HAP-1 (cell line): ENCODE data around the gene TPK1.
A peak's percentile ranks its signal among the peaks of the same experiment; 100 is the strongest.
"Not testable (repeated sequence)": the region's sequence is repeated elsewhere in the genome, so short reads cannot be mapped to it uniquely, and the experiment has no call there.

Experiments
- DNase-seq, 2 experiments: peaks; one replicate each; pipeline ENCODE4 v3.0.0-alpha.2; 2016 to 2020; ENCODE audit warnings: low spot score in 2 of 2
- H3K27me3 ChIP-seq: fragments of 250-450 bp; sonication (Bioruptor Pico); 2 replicates; pipeline ENCODE4 v1.5.1; 2020; ENCODE audit warnings: low read depth, mild to moderate bottlenecking, moderate library complexity
- H3K36me3 ChIP-seq: fragments of 250-450 bp; sonication (Bioruptor Pico); replicated peaks from 2 replicates; pipeline ENCODE4 v1.5.1; 2020; ENCODE audit warnings: mild to moderate bottlenecking
- H3K4me1 ChIP-seq: fragments of 250-450 bp; sonication (Bioruptor Pico); 2 replicates; pipeline ENCODE4 v1.5.1; 2020; ENCODE audit warnings: mild to moderate bottlenecking
- H3K4me3 ChIP-seq: fragments of 250-450 bp; sonication (Bioruptor Pico); 2 replicates; pipeline ENCODE4 v1.5.1; 2020; ENCODE audit warnings: mild to moderate bottlenecking, moderate library complexity
- H3K9me3 ChIP-seq: fragments of 250-450 bp; sonication (Bioruptor Pico); 2 replicates; pipeline ENCODE4 v1.5.1; 2020; ENCODE audit warnings: mild to moderate bottlenecking, moderate library complexity
- in situ Hi-C: fragments of 300-500 bp; cut with MboI; formaldehyde crosslinking; loops from 3 replicates; pipeline ENCODE4 v1.14.3; 2020; ENCODE audit warnings: low sequenced_read_pairs, inconsistent platforms, mixed read lengths

The TPK1 gene

DNA sequence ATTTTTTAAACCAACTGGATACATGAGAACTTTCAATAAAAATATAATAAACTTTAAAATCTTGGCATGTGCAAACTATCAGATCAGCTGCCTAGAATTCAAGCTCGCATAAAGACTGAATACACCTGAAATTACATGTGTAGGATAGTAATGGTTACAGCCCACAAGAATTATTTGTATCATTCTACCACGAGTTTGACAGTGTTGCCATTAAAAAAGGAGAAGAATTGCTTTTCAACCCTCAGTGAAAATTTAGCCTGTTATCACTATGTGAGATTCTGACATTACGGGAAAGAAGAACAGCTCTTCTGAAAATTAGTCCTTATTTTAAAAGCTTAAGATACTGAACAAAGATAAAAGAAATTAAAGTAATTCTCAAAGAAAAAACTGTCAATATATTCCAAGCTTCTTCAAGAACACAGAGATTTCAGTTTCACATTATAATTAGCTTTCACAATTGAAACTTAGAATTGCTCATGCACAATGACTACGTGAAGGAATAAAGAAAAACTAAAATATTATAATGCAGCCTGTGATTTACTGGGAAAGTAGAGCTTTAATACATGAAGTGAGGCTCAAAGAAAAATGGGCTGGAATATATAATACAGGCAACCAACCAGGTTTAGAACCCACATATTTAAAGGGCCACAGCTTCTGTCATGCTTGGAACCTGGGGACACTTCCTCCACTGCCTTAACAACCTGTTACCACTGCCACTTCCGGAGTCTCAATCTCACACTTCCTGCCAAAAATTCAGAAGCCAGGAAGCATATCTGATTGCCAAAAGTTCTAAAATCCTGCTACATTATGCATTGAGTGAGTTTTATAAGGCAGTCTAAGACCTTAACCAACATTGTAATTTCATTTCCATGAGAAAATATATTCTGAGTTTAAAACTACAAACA is 23.2 kb downstream of the TPK1 start:
- Histone ChIP-seq H3K4me1 (no peaks in the 10 kb centered on the region), H3K9me3 (no peaks in the 10 kb centered on the region), H3K36me3 (no peaks in the 10 kb centered on the region), H3K4me3 (no peak overlapping the region), H3K27me3 (no peaks in the 10 kb centered on the region)
- no peak for DNase-seq
- in situ Hi-C loops: no loop called here

GRCh38 chr7:144805627-144806239 is 30.1 kb downstream of the TPK1 start:
- Histone ChIP-seq H3K9me3 (no peaks in the 10 kb centered on the region), H3K4me1 (no peaks in the 10 kb centered on the region), H3K36me3 (no peaks in the 10 kb centered on the region), H3K4me3 (no peak overlapping the region), H3K27me3 (no peaks in the 10 kb centered on the region)
- in situ Hi-C loops: no loop called here
- no peak for DNase-seq

GRCh38 chr7:144800678-144801436 is 35.0 kb downstream of the TPK1 start:
- DNase-seq, H3K4me1 ChIP-seq, H3K36me3 ChIP-seq, H3K4me3 ChIP-seq, H3K27me3 ChIP-seq, H3K9me3 ChIP-seq, in situ Hi-C loops: not testable (repeated sequence)

DNA sequence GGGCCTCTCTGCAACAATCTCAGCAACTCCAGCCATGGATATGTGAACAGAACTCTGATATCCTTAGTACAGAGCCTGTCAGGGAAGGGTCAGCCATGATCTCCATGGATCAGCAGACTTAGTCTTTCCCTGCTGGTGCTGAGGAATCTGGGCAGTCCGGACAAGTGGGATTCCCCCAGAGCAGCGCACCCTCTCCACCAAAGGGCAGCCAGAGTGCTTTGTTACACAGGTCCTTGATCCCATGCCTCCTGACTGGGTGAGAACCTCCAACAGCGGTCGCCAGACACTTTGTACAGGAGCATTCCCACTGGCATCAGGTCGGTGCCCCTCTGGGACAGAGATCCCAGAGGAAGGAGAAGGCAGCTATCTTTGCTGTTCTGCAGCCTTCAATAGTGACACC is 38.9 kb downstream of the TPK1 start:
- in situ Hi-C loops: no loop called here
- H3K4me1 ChIP-seq: no peaks in the 10 kb centered on the region
- no peaks in the 10 kb centered on the region for H3K36me3 ChIP-seq
- H3K4me3 ChIP-seq: no peak overlapping the region
- no peak for DNase-seq
- no peaks in the 10 kb centered on the region for H3K27me3 ChIP-seq
- no peaks in the 10 kb centered on the region for H3K9me3 ChIP-seq

DNA sequence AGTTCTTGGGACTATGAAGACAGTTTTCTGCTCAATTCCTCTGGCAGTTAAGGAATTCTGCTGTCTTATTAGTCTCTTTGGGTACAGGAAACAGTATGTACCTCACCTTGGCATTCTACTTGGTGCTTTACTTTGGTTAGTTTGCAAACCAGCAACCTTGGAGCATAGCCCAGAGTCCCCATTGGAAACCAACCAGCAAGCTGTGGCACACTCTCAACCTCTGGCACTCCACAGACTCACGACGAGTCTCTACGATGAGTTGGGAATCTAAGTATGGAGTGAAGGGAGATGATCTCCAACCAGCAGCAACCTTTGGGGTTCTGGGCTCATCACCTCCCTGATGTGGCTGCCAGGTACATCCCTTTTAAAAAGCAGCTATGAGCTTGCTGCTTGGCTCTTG is 43.8 kb downstream of the TPK1 start:
- in situ Hi-C loops: no loop called here

GRCh38 chr7:144791488-144791887 is 44.4 kb downstream of the TPK1 start:
- no peaks in the 10 kb centered on the region for H3K9me3 ChIP-seq
- in situ Hi-C loops: no loop called here
- DNase-seq: no peak
- H3K4me3 ChIP-seq: no peak overlapping the region
- H3K4me1 ChIP-seq: peaks cover 1% of the 10 kb centered on the region
- H3K36me3 ChIP-seq: no peaks in the 10 kb centered on the region
- H3K27me3 ChIP-seq: no peaks in the 10 kb centered on the region

More for the DNA sequence above, 43.8 kb downstream of the TPK1 start:
- no peaks in the 10 kb centered on the region for H3K4me1 ChIP-seq
- DNase-seq: no peak
- no peaks in the 10 kb centered on the region for H3K36me3 ChIP-seq
- H3K9me3 ChIP-seq: no peaks in the 10 kb centered on the region
- no peaks in the 10 kb centered on the region for H3K27me3 ChIP-seq
- H3K4me3 ChIP-seq: no peak overlapping the region

DNA sequence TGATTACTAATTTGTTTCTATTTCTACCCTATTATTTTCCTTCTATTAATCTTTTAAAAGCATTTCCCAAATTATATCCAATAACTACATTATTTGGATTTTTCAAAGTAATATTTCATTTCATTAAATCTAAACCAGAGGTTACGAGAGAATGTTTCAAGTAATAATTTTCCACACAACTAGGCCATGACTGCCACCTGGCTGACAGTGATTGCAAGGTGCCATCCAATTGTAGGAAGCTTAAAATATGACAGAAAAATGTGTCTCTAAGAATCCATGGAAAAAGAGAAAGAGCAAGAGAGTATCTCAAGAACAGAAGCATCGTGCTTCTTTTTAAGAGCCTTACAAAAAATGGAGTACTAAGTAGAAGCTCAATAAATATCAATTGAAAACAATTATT is 48.7 kb downstream of the TPK1 start:
- in situ Hi-C loops: no loop called here
- Histone ChIP-seq H3K4me1 (peaks cover 24% of the 10 kb centered on the region), H3K27me3 (no peaks in the 10 kb centered on the region), H3K36me3 (no peaks in the 10 kb centered on the region), H3K9me3 (no peaks in the 10 kb centered on the region), H3K4me3 (no peak overlapping the region)
- no peak for DNase-seq

DNA sequence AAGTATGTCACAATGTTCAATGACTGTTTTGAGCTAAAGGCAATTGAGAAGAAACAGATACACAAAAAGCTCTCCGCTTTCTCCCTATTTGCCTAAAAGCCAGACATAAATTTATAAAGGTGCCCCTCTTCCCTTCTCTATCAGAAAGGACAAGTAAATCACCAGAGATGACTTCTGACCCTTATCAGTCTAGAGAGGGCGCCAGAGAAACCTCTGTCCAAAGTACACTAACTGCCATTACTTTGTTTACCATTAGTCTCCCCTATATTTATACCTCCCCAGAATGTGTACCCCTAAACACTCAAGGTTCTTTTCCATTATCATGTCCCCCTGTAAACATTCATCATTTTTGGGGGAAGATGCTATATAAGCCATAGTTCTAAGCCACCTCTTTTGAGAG is 49.3 kb downstream of the TPK1 start:
- no peaks in the 10 kb centered on the region for H3K36me3 ChIP-seq
- no peak for DNase-seq
- in situ Hi-C loops: no loop called here
- H3K4me1 ChIP-seq: peaks cover 24% of the 10 kb centered on the region
- no peaks in the 10 kb centered on the region for H3K27me3 ChIP-seq
- H3K9me3 ChIP-seq: no peaks in the 10 kb centered on the region
- no peak overlapping the region for H3K4me3 ChIP-seq

DNA sequence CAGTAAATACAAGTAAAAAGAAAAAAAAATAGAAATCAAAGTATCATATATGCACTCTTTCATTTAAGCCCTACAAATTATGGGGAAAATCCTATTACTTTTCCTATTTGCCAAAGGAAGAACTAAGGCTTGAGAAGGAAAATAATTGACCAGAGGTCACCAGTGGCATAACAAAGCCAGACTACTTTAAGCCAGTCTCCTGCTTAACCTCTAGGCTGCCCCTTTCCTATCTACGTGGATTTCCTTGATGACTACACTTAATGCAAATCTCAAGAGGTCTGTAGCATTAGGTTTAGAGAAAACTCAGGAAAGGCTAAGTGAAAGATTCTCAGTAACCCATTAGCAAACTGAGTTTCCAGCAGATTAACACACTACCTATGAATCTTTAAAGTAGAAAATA is 49.8 kb downstream of the TPK1 start:
- in situ Hi-C loops: no loop called here
- Histone ChIP-seq H3K27me3 (no peaks in the 10 kb centered on the region), H3K36me3 (no peaks in the 10 kb centered on the region), H3K9me3 (no peaks in the 10 kb centered on the region), H3K4me3 (no peak overlapping the region), H3K4me1 (peaks cover 24% of the 10 kb centered on the region)
- DNase-seq: peak in 1 of 2 experiments; percentile 12

GRCh38 chr7:144785521-144785920 is 50.3 kb downstream of the TPK1 start:
- Histone ChIP-seq H3K36me3 (no peaks in the 10 kb centered on the region), H3K9me3 (no peaks in the 10 kb centered on the region), H3K27me3 (no peaks in the 10 kb centered on the region), H3K4me3 (no peak overlapping the region), H3K4me1 (peaks cover 24% of the 10 kb centered on the region)
- in situ Hi-C loops: no loop called here
- peak; percentile 47 to 96 for DNase-seq

DNA sequence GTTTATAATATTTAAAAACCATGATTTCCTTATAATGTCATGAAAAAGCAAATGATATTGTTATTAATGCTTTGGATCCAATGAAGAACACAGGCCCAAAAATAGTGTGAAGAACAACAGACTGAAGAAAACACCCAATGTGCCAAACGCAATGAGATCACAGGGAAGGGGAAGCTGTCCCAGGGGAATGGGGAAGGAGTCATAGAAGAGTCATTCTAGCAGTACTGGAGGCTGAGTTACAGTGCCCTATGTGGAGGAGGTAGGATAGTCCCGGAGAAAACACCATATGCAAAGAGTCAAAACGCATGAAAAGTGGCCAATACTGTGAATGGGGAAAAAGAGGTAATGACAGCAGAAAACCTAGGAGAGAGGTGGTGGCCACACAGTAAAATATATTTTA is 50.9 kb downstream of the TPK1 start:
- Histone ChIP-seq H3K36me3 (no peaks in the 10 kb centered on the region), H3K27me3 (no peaks in the 10 kb centered on the region), H3K4me1 (peaks cover 24% of the 10 kb centered on the region), H3K9me3 (no peaks in the 10 kb centered on the region), H3K4me3 (no peak overlapping the region)
- DNase-seq: peak; percentile 48 to 59
- in situ Hi-C loops: no loop called here

- in situ Hi-C loops: no loop called here
- Histone ChIP-seq H3K36me3 (no peaks in the 10 kb centered on the region), H3K4me1 (peaks cover 24% of the 10 kb centered on the region), H3K4me3 (no peak overlapping the region), H3K9me3 (no peaks in the 10 kb centered on the region), H3K27me3 (no peaks in the 10 kb centered on the region)
- no peak for DNase-seq
These were observed 51.4 kb downstream of the TPK1 start for GRCh38 chr7:144784441-144784840.

GRCh38 chr7:144782883-144783282 is 53.0 kb downstream of the TPK1 start:
- H3K4me3 ChIP-seq: no peak overlapping the region
- peak in 1 of 2 experiments; percentile 19 for DNase-seq
- in situ Hi-C loops: no loop called here
- H3K27me3 ChIP-seq: no peaks in the 10 kb centered on the region
- no peaks in the 10 kb centered on the region for H3K9me3 ChIP-seq
- H3K4me1 ChIP-seq: peaks cover 24% of the 10 kb centered on the region
- H3K36me3 ChIP-seq: no peaks in the 10 kb centered on the region

DNA sequence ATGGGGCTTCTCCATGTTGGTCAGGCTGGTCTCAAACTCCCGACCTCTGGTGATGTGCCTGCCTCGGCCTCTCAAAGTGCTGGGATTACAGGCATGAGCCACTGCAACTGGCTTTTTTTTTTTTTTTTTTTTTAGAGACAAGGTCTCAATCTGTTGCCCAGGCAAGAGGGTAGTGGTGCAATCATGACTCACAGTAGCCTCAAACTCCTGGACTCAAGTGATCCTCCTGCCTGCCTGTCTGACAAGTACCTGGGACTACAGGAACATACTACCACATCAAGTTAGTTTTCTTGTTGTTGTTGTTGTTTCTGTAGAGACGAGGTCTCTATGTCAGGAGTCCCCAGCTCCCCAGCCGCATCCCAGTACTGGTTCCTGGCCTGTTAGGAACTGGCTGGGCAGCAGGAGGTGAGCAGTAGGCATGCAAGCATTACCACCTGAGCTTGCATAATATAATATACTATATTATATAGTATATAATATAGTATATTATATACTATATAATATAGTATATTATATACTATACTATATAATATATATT is 55.7 kb downstream of the TPK1 start:
- no peak for DNase-seq
- no peaks in the 10 kb centered on the region for H3K27me3 ChIP-seq
- H3K9me3 ChIP-seq: no peaks in the 10 kb centered on the region
- no peak overlapping the region for H3K4me3 ChIP-seq
- H3K4me1 ChIP-seq: peaks cover 12% of the 10 kb centered on the region
- no peaks in the 10 kb centered on the region for H3K36me3 ChIP-seq
- in situ Hi-C loops: no loop called here
